OCI-M2 (cell line): ENCODE data around the gene PLET1.

Experiments
- DNase-seq: peaks from one replicate; lab custom pipeline; 2025; ENCODE audit not compliant: unreplicated experiment; lab: John Stamatoyannopoulos, UW

The PLET1 gene

GRCh38 chr11:112260490-112260889, at the start of gene PLET1:
Gene PLET1 (minus strand): TSS chr11:112260860. CDS start chr11:112260589, 271 bp downstream.
- DNase-seq, result no peak

GRCh38 chr11:112310419-112310818, 49.8 kb upstream of the PLET1 start:
- no peak for DNase-seq

GRCh38 chr11:112308651-112309050, 48.0 kb upstream of the PLET1 start:
- DNase-seq, result no peak

- no peak for DNase-seq
These were observed 47.0 kb upstream of the PLET1 start for GRCh38 chr11:112307616-112308015.

GRCh38 chr11:112306230-112306629, 45.6 kb upstream of the PLET1 start:
- DNase-seq, result no peak

- DNase-seq, result no peak
These were observed 44.3 kb upstream of the PLET1 start for GRCh38 chr11:112304914-112305313.

- no peak for DNase-seq
These were observed 43.0 kb upstream of the PLET1 start for GRCh38 chr11:112303616-112304015.

GRCh38 chr11:112302226-112302868, 41.7 kb upstream of the PLET1 start:
- DNase-seq, result no peak

- DNase-seq, result no peak
These were observed 39.6 kb upstream of the PLET1 start for GRCh38 chr11:112300094-112300786.

- no peak for DNase-seq
These were observed 37.9 kb upstream of the PLET1 start for GRCh38 chr11:112298535-112298934.

- no peak for DNase-seq
These were observed 36.7 kb upstream of the PLET1 start for GRCh38 chr11:112297248-112297866.

- DNase-seq, result no peak
These were observed 35.4 kb upstream of the PLET1 start for GRCh38 chr11:112296044-112296443.

- DNase-seq, result no peak
These were observed 34.2 kb upstream of the PLET1 start for GRCh38 chr11:112294688-112295340.

GRCh38 chr11:112293614-112294013, 33.0 kb upstream of the PLET1 start:
- DNase-seq, result no peak

GRCh38 chr11:112292785-112293407, 32.2 kb upstream of the PLET1 start:
- DNase-seq, result no peak

GRCh38 chr11:112292188-112292587, 31.5 kb upstream of the PLET1 start:
- DNase-seq, result no peak

GRCh38 chr11:112291191-112291590, 30.5 kb upstream of the PLET1 start:
- DNase-seq, result no peak

GRCh38 chr11:112290493-112290850, 29.8 kb upstream of the PLET1 start:
- no peak for DNase-seq

GRCh38 chr11:112289588-112290492, 29.2 kb upstream of the PLET1 start:
- no peak for DNase-seq

- no peak for DNase-seq
These were observed 27.4 kb upstream of the PLET1 start for GRCh38 chr11:112288021-112288420.
